Keratinocyte (primary cell): ENCODE results near the gene GRM5.

Experiments
- EZH2 ChIP-seq: IDR thresholded peaks from one replicate; pipeline ENCODE4 v1.6.1; 2012; ENCODE audit warnings: inconsistent platforms, mild to moderate bottlenecking, low read length, moderate library complexity
- TF ChIP-seq, protein P1 (sequence below), 3 experiments: IDR thresholded peaks in 1 of 3; conservative IDR thresholded peaks in 1 of 3; optimal IDR thresholded peaks in 1 of 3; 2 replicates in 2 of 3; 3 replicates in 1 of 3; pipeline versions ENCODE3 to v1.5.1; 2011; ENCODE audit warnings: low read length in 3 of 3, mild to moderate bottlenecking in 3 of 3, moderate library complexity in 2 of 3, control low read depth in 1 of 3, inconsistent platforms in 1 of 3; ENCODE audit not compliant: insufficient read depth in 2 of 3; ENCODE audit errors: extremely low read depth in 1 of 3

- TF ChIP-seq, protein P1, sequence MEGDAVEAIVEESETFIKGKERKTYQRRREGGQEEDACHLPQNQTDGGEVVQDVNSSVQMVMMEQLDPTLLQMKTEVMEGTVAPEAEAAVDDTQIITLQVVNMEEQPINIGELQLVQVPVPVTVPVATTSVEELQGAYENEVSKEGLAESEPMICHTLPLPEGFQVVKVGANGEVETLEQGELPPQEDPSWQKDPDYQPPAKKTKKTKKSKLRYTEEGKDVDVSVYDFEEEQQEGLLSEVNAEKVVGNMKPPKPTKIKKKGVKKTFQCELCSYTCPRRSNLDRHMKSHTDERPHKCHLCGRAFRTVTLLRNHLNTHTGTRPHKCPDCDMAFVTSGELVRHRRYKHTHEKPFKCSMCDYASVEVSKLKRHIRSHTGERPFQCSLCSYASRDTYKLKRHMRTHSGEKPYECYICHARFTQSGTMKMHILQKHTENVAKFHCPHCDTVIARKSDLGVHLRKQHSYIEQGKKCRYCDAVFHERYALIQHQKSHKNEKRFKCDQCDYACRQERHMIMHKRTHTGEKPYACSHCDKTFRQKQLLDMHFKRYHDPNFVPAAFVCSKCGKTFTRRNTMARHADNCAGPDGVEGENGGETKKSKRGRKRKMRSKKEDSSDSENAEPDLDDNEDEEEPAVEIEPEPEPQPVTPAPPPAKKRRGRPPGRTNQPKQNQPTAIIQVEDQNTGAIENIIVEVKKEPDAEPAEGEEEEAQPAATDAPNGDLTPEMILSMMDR (optimal IDR thresholded peaks at IDR 0.05 in 1 of 3, IDR thresholded peaks at IDR 0.05 in 1 of 3, conservative IDR thresholded peaks at IDR 0.05 in 1 of 3; ENCODE audit: extremely low read depth in 1 of 3, insufficient read depth in 2 of 3, low read length in 3 of 3) = no peak
- TF ChIP-seq EZH2 = no peak
Observed at GRCh38 chr11:88909500-88909899, 156.3 kb downstream of the GRM5 start.
